Measurements from ENCODE around the gene ROPN1L.
"Not testable (repeated sequence)": the region's sequence is repeated elsewhere in the genome, so short reads cannot be mapped to it uniquely, and the experiment has no call there.

The ROPN1L gene

GRCh38 chr5:10480237-10480985, 38.7 kb downstream of the ROPN1L start:
- peak; percentile 57 for DNase-seq

GRCh38 chr5:10481241-10481935, 39.7 kb downstream of the ROPN1L start:
- no peak for DNase-seq

GRCh38 chr5:10482791-10483530, 41.3 kb downstream of the ROPN1L start:
- DNase-seq, result no peak

GRCh38 chr5:10484774-10485141, 43.1 kb downstream of the ROPN1L start:
- DNase-seq, result no peak

DNA sequence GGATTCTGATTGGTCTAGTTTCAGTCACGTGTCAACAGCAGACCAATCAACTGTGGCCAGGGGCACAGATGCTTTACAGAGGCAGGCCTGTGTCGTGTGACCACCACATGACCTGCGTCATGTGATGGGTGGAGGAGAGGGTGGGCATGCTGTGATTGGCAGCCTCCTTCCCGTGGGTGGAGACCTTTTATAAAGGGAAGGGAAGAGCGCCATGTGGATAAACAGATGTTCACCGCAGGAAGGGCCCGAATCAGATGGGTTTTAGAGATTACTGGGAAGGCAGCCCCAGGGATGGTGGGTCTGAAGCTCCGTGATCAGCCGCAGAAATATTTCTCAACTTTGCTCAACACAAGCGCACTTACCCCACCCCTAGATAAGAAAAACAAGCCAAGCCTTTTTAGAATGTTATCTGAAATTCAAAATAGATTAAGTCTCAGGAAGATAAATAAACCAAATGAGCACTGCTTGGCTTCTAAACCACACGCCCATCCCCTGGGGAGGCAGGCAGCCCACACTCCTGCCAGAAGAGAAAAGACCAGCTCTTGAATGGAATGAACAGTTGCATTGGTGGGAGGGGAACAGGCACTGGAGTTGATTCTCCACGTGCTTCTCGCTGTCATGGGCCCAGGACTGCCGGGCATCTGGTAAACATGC, 43.6 kb downstream of the ROPN1L start:
- DNase-seq, result peak; percentile 96

DNA sequence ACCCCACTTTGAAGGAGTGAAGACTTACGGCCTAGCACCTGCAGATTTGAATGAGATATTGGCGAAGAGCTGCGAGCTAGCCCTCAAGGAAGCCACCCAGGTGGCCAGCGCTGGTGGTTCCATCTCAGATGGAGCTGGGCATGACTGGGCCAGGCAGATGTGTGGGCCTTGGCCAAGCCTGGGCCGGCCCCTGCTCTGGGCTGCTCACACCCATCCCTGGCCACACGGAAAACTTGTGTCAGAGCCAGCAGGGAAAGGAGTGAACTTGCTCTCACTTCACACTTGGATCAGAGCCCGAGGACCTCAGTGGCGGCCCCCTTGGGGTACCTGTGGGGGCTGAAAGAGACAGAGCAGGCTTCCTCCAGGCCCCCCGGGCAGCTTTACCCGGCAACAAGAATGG, 44.2 kb downstream of the ROPN1L start:
- no peak for DNase-seq

GRCh38 chr5:10486511-10487344, 45.0 kb downstream of the ROPN1L start:
- DNase-seq, result no peak

DNA sequence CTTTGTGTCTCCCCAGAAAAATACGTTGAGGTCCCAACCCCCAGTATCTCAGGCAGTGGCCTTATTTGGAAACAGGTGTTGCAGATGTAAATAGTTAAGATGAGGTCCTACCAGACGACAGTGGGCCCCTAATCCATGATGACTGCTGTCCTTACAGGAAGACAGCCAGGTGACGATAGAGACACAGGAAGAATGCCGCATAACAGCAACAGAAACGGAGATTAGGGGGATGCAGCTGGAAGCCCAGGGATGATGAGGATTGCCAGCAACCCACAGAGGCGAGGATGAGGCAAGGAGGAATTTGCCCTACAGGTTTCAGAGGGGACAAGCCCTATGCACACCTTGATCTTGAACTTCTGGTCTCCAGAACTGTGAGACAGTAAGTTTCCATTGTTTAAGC, 46.5 kb downstream of the ROPN1L start:
- no peak for DNase-seq

DNA sequence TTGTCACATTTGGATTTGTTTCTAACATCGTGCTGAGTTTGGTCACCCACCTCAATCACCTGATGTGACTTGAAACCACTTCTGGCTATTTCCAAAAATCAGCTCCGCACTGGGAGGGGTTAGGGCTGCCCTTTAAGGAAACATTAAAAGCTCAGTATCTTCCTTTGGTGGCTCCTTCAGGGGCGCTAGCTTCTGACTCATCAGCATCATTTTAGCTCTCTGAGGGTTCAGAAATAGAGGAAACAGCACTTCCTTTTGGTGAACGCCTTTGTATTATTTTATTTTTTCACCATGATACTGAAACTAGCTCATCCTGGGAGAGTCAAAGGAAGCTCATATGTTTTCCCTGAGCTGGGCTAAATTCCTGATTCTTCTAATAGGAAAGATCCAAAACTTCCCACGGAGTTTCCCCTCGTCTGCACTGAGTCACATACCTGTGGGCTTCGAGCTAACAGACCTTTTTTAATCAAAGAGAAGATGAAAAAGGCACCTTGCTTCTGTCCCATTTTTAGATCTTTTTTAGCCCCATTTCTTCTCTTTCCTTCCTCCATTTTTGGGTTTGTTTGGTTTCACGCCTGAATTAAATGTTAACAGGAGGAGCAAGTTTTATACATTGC, 48.2 kb downstream of the ROPN1L start:
- DNase-seq, result no peak

DNA sequence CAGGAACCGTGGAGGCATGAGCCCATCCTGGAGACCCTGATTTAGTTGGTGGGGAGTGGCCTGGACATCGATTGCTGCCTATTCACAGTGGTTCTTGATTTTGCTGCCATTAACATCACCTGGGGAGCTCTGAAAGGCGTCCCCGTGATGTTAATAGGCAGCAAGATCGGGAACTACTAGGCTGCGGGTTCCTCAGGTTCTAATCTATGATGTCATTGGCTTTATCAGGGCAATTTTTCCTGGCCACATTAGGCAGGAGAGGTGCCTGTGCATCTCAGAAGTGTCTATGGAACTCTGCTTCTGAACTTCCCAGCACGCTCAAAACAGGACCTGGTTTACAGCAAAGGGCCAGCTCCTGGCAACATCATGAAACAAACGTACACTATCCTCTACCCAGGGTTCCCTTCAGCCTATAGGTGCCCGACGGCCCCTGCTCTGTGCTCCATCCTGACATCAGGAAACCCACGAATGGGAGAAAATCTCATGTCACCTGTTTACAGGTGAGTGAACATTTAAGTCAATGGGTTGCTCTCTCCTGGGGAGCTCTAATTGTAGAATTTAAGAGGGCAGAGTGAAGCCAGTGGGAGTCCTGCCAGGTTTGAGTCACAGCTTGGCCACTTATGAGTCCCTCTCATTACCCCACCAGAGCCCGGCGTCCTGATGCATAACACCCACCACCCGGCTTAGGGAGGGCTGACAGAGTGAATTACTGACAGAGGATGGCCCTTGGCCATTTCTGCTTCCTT, 49.4 kb downstream of the ROPN1L start:
- no peak for DNase-seq

- no peak for DNase-seq
Measured at GRCh38 chr5:10491673-10492026, 50.0 kb downstream of the ROPN1L start.

DNA sequence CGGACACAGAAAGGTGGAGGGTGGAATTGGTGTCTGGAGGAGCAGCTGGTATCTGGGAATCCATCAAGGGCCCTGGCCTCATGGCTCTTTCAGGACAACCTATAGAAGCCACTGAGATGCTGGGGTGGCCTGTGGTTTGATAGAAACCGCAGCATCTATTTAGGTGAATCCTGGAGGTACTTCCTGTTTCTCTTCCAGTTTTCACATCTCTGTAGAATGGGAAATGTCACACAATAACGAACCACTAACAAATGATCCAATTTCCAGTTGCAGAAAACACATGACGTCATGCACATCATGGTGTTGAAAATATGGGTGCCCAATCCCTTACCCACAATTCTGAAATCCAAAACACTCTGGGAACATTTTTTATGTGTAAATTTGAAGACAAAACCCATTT, 52.2 kb downstream of the ROPN1L start:
- no peak for DNase-seq

- not testable (repeated sequence) for DNase-seq
Measured at GRCh38 chr5:10494497-10494896, 52.8 kb downstream of the ROPN1L start.

DNA sequence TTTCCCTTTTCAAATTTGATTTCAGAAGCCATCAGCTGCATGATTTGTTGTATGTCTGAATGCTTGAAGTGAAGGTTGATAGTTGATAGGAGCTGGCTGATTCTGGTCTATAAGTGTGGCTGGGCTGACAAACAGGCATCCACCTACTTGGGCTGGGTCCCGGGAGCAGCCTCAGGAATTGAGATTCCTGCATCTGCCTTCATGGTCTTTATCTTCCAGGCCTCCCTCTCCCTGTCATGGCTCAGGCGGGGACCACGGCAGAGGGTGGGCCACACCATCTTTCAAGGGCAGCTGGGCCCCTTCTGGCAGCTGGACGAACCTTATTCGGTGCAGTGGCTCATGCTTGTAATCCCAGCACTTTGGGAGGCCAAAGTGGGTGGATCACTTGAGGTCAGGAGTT, 55.9 kb downstream of the ROPN1L start:
- DNase-seq, result no peak

DNA sequence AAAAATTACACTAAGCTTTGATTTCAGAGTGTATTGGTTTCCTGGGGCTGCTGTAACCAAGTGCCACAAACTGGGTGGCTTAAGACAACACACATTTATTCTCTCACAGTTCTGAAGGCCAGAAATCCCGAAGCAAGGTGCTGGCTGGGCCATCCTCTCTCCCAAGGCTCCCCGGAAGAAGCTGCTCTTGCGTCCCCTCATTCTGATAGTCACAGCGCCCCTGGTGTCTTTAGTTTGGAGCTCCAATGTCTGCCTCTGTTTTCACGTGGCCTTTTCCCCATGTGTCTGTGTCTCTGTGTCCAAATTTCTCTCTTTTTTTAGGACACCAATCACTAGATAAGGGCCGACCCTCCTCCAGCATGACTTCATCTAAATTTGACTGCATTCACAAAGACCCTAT, 56.7 kb downstream of the ROPN1L start:
- no peak for DNase-seq

GRCh38 chr5:10499066-10499465, 57.4 kb downstream of the ROPN1L start:
- no peak for DNase-seq

DNA sequence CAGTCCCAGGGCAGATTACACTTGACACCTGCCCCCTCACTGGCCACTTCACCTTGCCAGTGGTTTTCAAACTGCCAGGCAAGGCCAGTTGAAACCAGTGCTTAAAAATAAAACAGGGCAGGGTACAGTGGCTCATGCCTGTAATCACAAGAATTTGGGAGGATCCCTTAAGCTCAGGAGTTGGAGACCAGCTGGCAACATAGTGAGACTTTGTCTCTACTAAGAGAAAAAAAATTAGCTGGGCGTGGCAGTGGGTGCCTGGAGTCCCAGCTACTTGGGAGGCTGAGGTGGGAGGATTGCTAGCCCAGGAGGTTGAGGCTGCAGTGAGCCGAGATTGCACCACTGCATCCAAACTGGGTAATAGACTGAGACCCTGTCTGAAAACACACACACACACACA, 58.1 kb downstream of the ROPN1L start:
- no peak for DNase-seq

DNA sequence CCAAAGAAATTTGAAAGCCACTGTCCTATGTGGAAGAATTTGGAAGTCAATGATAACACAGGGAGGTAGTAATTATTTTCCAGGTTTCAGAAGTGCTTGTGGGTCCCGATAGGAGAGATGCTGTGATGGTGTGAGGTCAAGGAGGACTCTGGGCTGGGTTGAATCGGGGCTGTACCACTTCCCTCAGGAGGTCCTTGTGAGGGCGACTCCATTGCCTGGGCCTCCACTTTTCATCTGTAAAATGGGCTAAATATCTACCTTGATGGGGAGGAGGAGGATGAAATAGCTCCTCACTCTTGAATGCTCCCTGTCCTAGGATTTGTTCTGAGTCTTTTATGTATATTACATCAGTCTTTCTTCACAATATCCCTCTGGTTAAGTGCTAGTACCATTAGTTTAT, 59.0 kb downstream of the ROPN1L start:
- DNase-seq, result no peak

DNA sequence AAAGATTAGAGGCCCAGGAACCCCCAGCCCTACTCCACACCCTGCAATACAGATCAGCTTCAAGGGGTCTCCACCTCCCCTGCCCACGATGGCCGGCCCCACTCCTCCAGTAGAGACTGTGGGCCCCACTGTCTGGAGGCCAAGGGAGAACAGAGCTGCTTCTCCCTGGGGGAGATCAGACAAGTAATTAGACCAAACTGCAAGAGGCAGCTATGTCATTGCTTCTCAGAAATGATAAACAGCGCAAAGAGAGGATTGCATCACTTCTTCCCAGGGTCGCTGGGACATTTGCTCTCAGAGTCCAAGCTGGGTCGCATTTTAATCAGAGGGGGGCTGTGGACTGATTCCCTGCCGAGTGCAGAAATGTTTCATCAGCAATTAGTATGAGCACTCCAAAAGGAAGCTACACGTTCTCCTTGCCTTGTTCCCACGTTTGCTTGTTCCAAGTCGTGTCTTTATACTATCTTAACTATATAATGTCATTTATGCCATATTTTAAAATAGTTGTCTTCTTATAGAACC, 59.9 kb downstream of the ROPN1L start:
- DNase-seq, result no peak

- no peak for DNase-seq
Measured at GRCh38 chr5:10502130-10502529, 60.5 kb downstream of the ROPN1L start.

- DNase-seq, result no peak
Measured at GRCh38 chr5:10502578-10502977, 60.9 kb downstream of the ROPN1L start.
